Common myeloid progenitor, CD34-positive (primary cell): ENCODE data around the gene MAF.

Experiments used
- CTCF ChIA-PET: fragments of 350-600 bp; sonication (Branson Sonifier 250); formaldehyde crosslinking; loops from one replicate; lab custom pipeline; 2021; ENCODE audit warnings: antibody characterized with exemption; lab: Charles Lee
- POLR2A ChIA-PET: fragments of 350-600 bp; sonication (Branson Sonifier 250); formaldehyde crosslinking; loops from one replicate; lab custom pipeline; 2021; ENCODE audit warnings: antibody characterized with exemption; lab: Charles Lee
- DNase-seq, 3 donors: peaks; one replicate each; pipeline versions ENCODE4 v3.0.0 to v3.0.0-alpha.2; 2013
- H3K27ac ChIP-seq, 2 experiments: 1 replicate in 1 of 2; 2 replicates in 1 of 2; pipeline ENCODE4 v1.7.0; 2013; ENCODE audit warnings: inconsistent platforms in 2 of 2, low read length in 2 of 2, mild to moderate bottlenecking in 2 of 2, low read depth in 1 of 2, moderate library complexity in 1 of 2; ENCODE audit not compliant: severe bottlenecking in 2 of 2, insufficient read depth in 1 of 2, poor library complexity in 1 of 2
- H3K27me3 ChIP-seq, 5 experiments: replicated peaks in 2 of 5; 1 replicate in 3 of 5; 2 replicates in 2 of 5; pipeline versions ENCODE4 v1.6.1 to v1.7.0; 2013; ENCODE audit warnings: low read length in 4 of 5, mild to moderate bottlenecking in 2 of 5, moderate library complexity in 2 of 5, inconsistent platforms in 1 of 5; ENCODE audit not compliant: insufficient read depth in 5 of 5, control insufficient read depth in 4 of 5
- H3K36me3 ChIP-seq, 4 experiments: 1 replicate in 2 of 4; 2 replicates in 2 of 4; pipeline versions ENCODE4 v1.6.1 to v1.7.0; 2013; ENCODE audit warnings: low read length in 3 of 4, control low read depth in 1 of 4, mild to moderate bottlenecking in 1 of 4; ENCODE audit not compliant: control insufficient read depth in 4 of 4, insufficient read depth in 4 of 4
- H3K4me1 ChIP-seq, 4 experiments: 1 replicate in 3 of 4; 2 replicates in 1 of 4; pipeline versions ENCODE4 v1.6.1 to v1.7.1; 2013; ENCODE audit warnings: low read length in 3 of 4, mild to moderate bottlenecking in 3 of 4, control low read depth in 1 of 4, inconsistent platforms in 1 of 4, moderate library complexity in 1 of 4; ENCODE audit not compliant: control insufficient read depth in 4 of 4, insufficient read depth in 4 of 4; ENCODE audit errors: control extremely low read depth in 1 of 4
- H3K4me3 ChIP-seq, 7 experiments: 1 replicate in 4 of 7; 2 replicates in 3 of 7; pipeline versions ENCODE4 v1.5.1 to v1.7.0; 2013; ENCODE audit warnings: mild to moderate bottlenecking in 7 of 7, low read length in 6 of 7, moderate library complexity in 6 of 7, inconsistent platforms in 2 of 7, low read depth in 2 of 7, control low read depth in 1 of 7; ENCODE audit not compliant: insufficient read depth in 4 of 7, control insufficient read depth in 1 of 7; ENCODE audit errors: extremely low read depth in 1 of 7
- H3K9me3 ChIP-seq, 5 experiments: 1 replicate in 4 of 5; 2 replicates in 1 of 5; pipeline versions ENCODE4 v1.6.1 to v1.7.1; 2013; ENCODE audit warnings: low read length in 4 of 5, mild to moderate bottlenecking in 2 of 5, inconsistent platforms in 1 of 5, low read depth in 1 of 5, moderate library complexity in 1 of 5; ENCODE audit not compliant: control insufficient read depth in 4 of 5, insufficient read depth in 2 of 5; ENCODE audit errors: control extremely low read depth in 1 of 5
- WGBS: methylation state at CpG from one replicate; pipeline ENCODE4 v1.1.5; 2013; ENCODE audit not compliant: insufficient coverage; 5-methylcytosine and 5-hydroxymethylcytosine counted together

MAF gene

GRCh38 chr16:79599837-79600637 lies 500 bp downstream of the MAF start:
- Histone ChIP-seq H3K27me3 (peaks cover 0 to 18% (median 0%) of the 10 kb centered on the region in 5 experiments), H3K4me3 (peak overlapping the region; percentile 38 to 88 (median 72)), H3K36me3 (no peaks in the 10 kb centered on the region), H3K9me3 (no peaks in the 10 kb centered on the region), H3K27ac (no peak overlapping the region), H3K4me1 (peaks cover 8 to 37% (median 30%) of the 10 kb centered on the region in 4 experiments)
- peak; percentile 44 to 74 (median 55) for DNase-seq
- CTCF ChIA-PET = interaction anchor here (1.0 to 1.5 kb wide), 5 partner anchors 13 to 485 kb away, joined by 3 to 4 read pairs (median 3); no protein-coding TSS in a partner anchor
- WGBS = 0% methylated on average over 40 of the region's 84 CpGs
- POLR2A ChIA-PET = interaction anchor here (0.6 kb wide), 1 partner anchor 165 kb away, joined by 3 read pairs; no protein-coding TSS in a partner anchor

GRCh38 chr16:79599256-79599836 lies 1.2 kb downstream of the MAF start:
- Histone ChIP-seq H3K36me3 (no peaks in the 10 kb centered on the region), H3K4me3 (peak overlapping the region; percentile 38 to 88 (median 72)), H3K27me3 (peaks cover 0 to 18% (median 0%) of the 10 kb centered on the region in 5 experiments), H3K4me1 (peaks cover 8 to 37% (median 30%) of the 10 kb centered on the region in 4 experiments), H3K27ac (no peak overlapping the region), H3K9me3 (no peaks in the 10 kb centered on the region)
- peak in 2 of 3 donors; percentile 44 to 68 for DNase-seq
- ChIA-PET CTCF (interaction anchor here (1.4 kb wide), 1 partner anchor 221 kb away, joined by 3 read pairs; no protein-coding TSS in a partner anchor), POLR2A (no interaction called here)
- WGBS = 0% methylated on average over 33 of the region's 79 CpGs

GRCh38 chr16:79598348-79599181 lies 2.0 kb downstream of the MAF start:
- DNase-seq = peak; percentile 66 to 88 (median 80)
- POLR2A ChIA-PET = interaction anchor here (0.6 kb wide), 1 partner anchor 679 kb away, joined by 3 read pairs; no protein-coding TSS in a partner anchor
- CTCF ChIA-PET = interaction anchor here (0.7 kb wide), 1 partner anchor 1377 kb away, joined by 3 read pairs; no protein-coding TSS in a partner anchor
- H3K27me3 ChIP-seq = peaks cover 0 to 18% (median 0%) of the 10 kb centered on the region in 5 experiments
- H3K27ac ChIP-seq = no peak overlapping the region
- H3K4me3 ChIP-seq = peak overlapping the region; percentile 30 to 80 (median 70)
- 0% methylated on average over 32 of the region's 51 CpGs for WGBS
- H3K4me1 ChIP-seq = peaks cover 8 to 37% (median 30%) of the 10 kb centered on the region in 4 experiments
- H3K36me3 ChIP-seq = no peaks in the 10 kb centered on the region
- no peaks in the 10 kb centered on the region for H3K9me3 ChIP-seq

GRCh38 chr16:79598063-79598347 lies 2.5 kb downstream of the MAF start:
- ChIA-PET CTCF (interaction anchor here (0.6 to 0.7 kb wide), 2 partner anchors 369 to 1376 kb away, joined by 3 read pairs; no protein-coding TSS in a partner anchor), POLR2A (interaction anchor here (0.6 kb wide), 1 partner anchor 678 kb away, joined by 3 read pairs; no protein-coding TSS in a partner anchor)
- no peak for DNase-seq
- no CpG with 5 or more reads among the region's 3 CpGs for WGBS
- Histone ChIP-seq H3K4me1 (peaks cover 8 to 37% (median 30%) of the 10 kb centered on the region in 4 experiments), H3K27me3 (peaks cover 0 to 18% (median 0%) of the 10 kb centered on the region in 5 experiments), H3K36me3 (no peaks in the 10 kb centered on the region), H3K4me3 (peak overlapping the region in 3 of 7 experiments; percentile 23 to 80 (median 74)), H3K9me3 (no peaks in the 10 kb centered on the region), H3K27ac (no peak overlapping the region)

- POLR2A ChIA-PET = no interaction called here
- WGBS = 100% methylated on average over 1 of the region's 5 CpGs
- H3K4me3 ChIP-seq = peak overlapping the region in 1 of 7 experiments; percentile 80
Observed at GRCh38 chr16:79597277-79598062, 3.1 kb downstream of the MAF start.

GRCh38 chr16:79595931-79596450 lies 4.5 kb downstream of the MAF start:
- Histone ChIP-seq H3K4me1 (peaks cover 3 to 20% (median 14%) of the 10 kb centered on the region in 4 experiments), H3K27ac (no peak overlapping the region), H3K27me3 (peaks cover 0 to 18% (median under 1%) of the 10 kb centered on the region in 5 experiments), H3K36me3 (no peaks in the 10 kb centered on the region), H3K4me3 (peak overlapping the region in 1 of 7 experiments; percentile 80), H3K9me3 (no peaks in the 10 kb centered on the region)
- ChIA-PET CTCF (no interaction called here), POLR2A (no interaction called here)
- 100% methylated on average over 6 of the region's 7 CpGs for WGBS
- DNase-seq = no peak

More at GRCh38 chr16:79597277-79598062, 3.1 kb downstream of the MAF start:
- H3K4me1 ChIP-seq = peaks cover 8 to 34% (median 28%) of the 10 kb centered on the region in 4 experiments
- H3K36me3 ChIP-seq = no peaks in the 10 kb centered on the region
- CTCF ChIA-PET = interaction anchor here (0.6 to 0.7 kb wide), 2 partner anchors 370 to 1376 kb away, joined by 3 read pairs; no protein-coding TSS in a partner anchor
- no peaks in the 10 kb centered on the region for H3K9me3 ChIP-seq
- DNase-seq = peak in 1 of 3 donors; percentile 16
- no peak overlapping the region for H3K27ac ChIP-seq
- peaks cover 0 to 18% (median 0%) of the 10 kb centered on the region in 5 experiments for H3K27me3 ChIP-seq
